GM23338 (cell line): ENCODE data around the gene PCDH1. TPM values are rescaled to one million over a fixed set of nuclear protein-coding genes. Genes with fewer than 3 reads are reported as not detected.

Source experiments
- ATAC-seq: fragments of 200-7000 bp; cut with Tn5 transposase; 3 replicates; pipeline ENCODE4 v1.9.1; 2020
- DNase-seq: peaks from one replicate; pipeline ENCODE4 v3.0.0-alpha.2; 2015; ENCODE audit warnings: low spot score
- H2AFZ ChIP-seq: fragments of 200-600 bp; sonication (generic); 2 replicates; pipeline ENCODE4 v1.8.0; 2016; ENCODE audit warnings: antibody characterized with exemption, mild to moderate bottlenecking, moderate library complexity
- H3F3A ChIP-seq: fragments of 200-600 bp; sonication (generic); replicated peaks from 2 replicates; pipeline ENCODE4 v1.8.0; 2017; ENCODE audit warnings: antibody characterized with exemption, mixed run types, low read depth
- H3K27ac ChIP-seq: fragments of 200-600 bp; sonication (generic); 2 replicates; pipeline ENCODE4 v1.6.1; 2016; ENCODE audit warnings: low read depth
- H3K27me3 ChIP-seq: fragments of 200-600 bp; sonication (generic); 2 replicates; pipeline ENCODE4 v1.8.0; 2016; ENCODE audit warnings: mild to moderate bottlenecking, mixed run types, moderate library complexity; ENCODE audit not compliant: insufficient read depth
- H3K36me3 ChIP-seq: fragments of 200-600 bp; sonication (generic); 2 replicates; pipeline ENCODE4 v1.8.0; 2016; ENCODE audit warnings: mild to moderate bottlenecking; ENCODE audit not compliant: insufficient read depth
- H3K4me1 ChIP-seq: fragments of 200-600 bp; sonication (generic); 2 replicates; pipeline ENCODE4 v1.8.0; 2016; ENCODE audit warnings: mild to moderate bottlenecking, moderate library complexity; ENCODE audit not compliant: insufficient read depth
- H3K4me2 ChIP-seq: fragments of 200-600 bp; sonication (generic); 2 replicates; pipeline ENCODE4 v1.7.1; 2017; ENCODE audit warnings: mixed run types
- H3K4me3 ChIP-seq: fragments of 200-600 bp; sonication (generic); 2 replicates; pipeline ENCODE4 v1.6.1; 2016; ENCODE audit warnings: mixed run types
- H3K79me2 ChIP-seq: fragments of 200-600 bp; sonication (generic); replicated peaks from 2 replicates; pipeline ENCODE4 v1.8.0; 2017; ENCODE audit warnings: mild to moderate bottlenecking; ENCODE audit not compliant: insufficient read depth
- H3K9me2 ChIP-seq: fragments of 200-600 bp; sonication (generic); 2 replicates; pipeline ENCODE4 v1.8.0; 2017; ENCODE audit not compliant: insufficient read depth
- H4K20me1 ChIP-seq: fragments of 200-600 bp; sonication (generic); replicated peaks from 2 replicates; pipeline ENCODE4 v1.8.0; 2017; ENCODE audit warnings: mild to moderate bottlenecking; ENCODE audit not compliant: insufficient read depth
- H3K27ac Mint-ChIP-seq: 2 replicates; pipeline ENCODE4 v1.8.0; 2020; ENCODE audit warnings: inconsistent platforms, mild to moderate bottlenecking, moderate library complexity, mixed read lengths
- H3K27me3 Mint-ChIP-seq: 3 replicates; pipeline ENCODE4 v1.8.0; 2022; ENCODE audit warnings: low read depth, mild to moderate bottlenecking, moderate library complexity, mixed read lengths, inconsistent platforms; ENCODE audit not compliant: insufficient read depth, poor library complexity
- H3K36me3 Mint-ChIP-seq: 3 replicates; pipeline ENCODE4 v1.8.0; 2021; ENCODE audit warnings: low read depth, mild to moderate bottlenecking, inconsistent platforms, moderate library complexity, mixed read lengths
- H3K4me1 Mint-ChIP-seq: 3 replicates; pipeline ENCODE4 v1.8.0; 2020; ENCODE audit warnings: mild to moderate bottlenecking, inconsistent platforms, mixed read lengths
- H3K4me3 Mint-ChIP-seq: 3 replicates; pipeline ENCODE4 v1.8.0; 2021; ENCODE audit warnings: moderate library complexity, mild to moderate bottlenecking, inconsistent platforms, mixed read lengths
- H3K9me3 Mint-ChIP-seq: 3 replicates; pipeline ENCODE4 v1.8.0; 2020; ENCODE audit warnings: moderate library complexity, mild to moderate bottlenecking, inconsistent platforms, mixed read lengths
- CREB1 ChIP-seq: fragments of 250-450 bp; sonication (Bioruptor Pico); IDR thresholded peaks from 2 replicates; pipeline ENCODE4 v1.5.0; 2020; ENCODE audit warnings: low read depth, mild to moderate bottlenecking, moderate library complexity
- EZH2 ChIP-seq: fragments of 200-600 bp; sonication (generic); IDR thresholded peaks from one replicate; pipeline ENCODE4 v1.8.0; 2017; ENCODE audit warnings: antibody characterized with exemption, mild to moderate bottlenecking, low read depth; ENCODE audit not compliant: unreplicated experiment
- JUNB ChIP-seq: IDR thresholded peaks from one replicate; pipeline ENCODE4 v1.6.1; 2016; ENCODE audit warnings: antibody characterized with exemption; ENCODE audit not compliant: unreplicated experiment
- NANOG ChIP-seq: IDR thresholded peaks from 2 replicates; pipeline ENCODE4 v1.6.1; 2016; ENCODE audit warnings: antibody characterized with exemption, borderline replicate concordance
- POLR2AphosphoS5 ChIP-seq: IDR thresholded peaks from 2 replicates; pipeline ENCODE4 v1.6.1; 2016; ENCODE audit warnings: antibody characterized with exemption, low read depth
- STAT1 ChIP-seq: IDR thresholded peaks from one replicate; pipeline ENCODE4 v1.6.1; 2016; ENCODE audit warnings: antibody characterized with exemption; ENCODE audit not compliant: unreplicated experiment
- ZNF114 ChIP-seq: fragments of 250-450 bp; sonication (Bioruptor Pico); IDR thresholded peaks from 2 replicates; pipeline ENCODE4 v1.5.0; 2020; ENCODE audit warnings: mild to moderate bottlenecking, moderate library complexity
- ZNF331 ChIP-seq: fragments of 250-450 bp; sonication (Bioruptor Pico); IDR thresholded peaks from 2 replicates; pipeline ENCODE4 v1.5.0; 2020; ENCODE audit warnings: low read depth, mild to moderate bottlenecking, moderate library complexity
- polyA plus RNA-seq: library from polyadenylated mRNA; unstranded; fragments of >200 nt; fragmentation: Nextera tagmentation; extraction: Ambion mirVana; gene quantifications from 2 replicates; pipeline ENCODE4 v1.2.1, GENCODE V29; 2016
- total RNA-seq: library from RNA; depleted of rRNA; stranded (reverse); fragments of >200 nt; shearing (Covaris generic); gene quantifications from 2 replicates; pipeline ENCODE4 v1.2.3, GENCODE V29; 2014
- TF ChIP-seq, protein P1 (sequence below): IDR thresholded peaks from 2 replicates; pipeline ENCODE4 v1.6.1; 2016; ENCODE audit warnings: antibody characterized with exemption
- TF ChIP-seq, protein P2 (sequence below), 2 experiments: fragments of 200-600 bp in 1 of 2; sonication (generic) in 1 of 2; conservative IDR thresholded peaks; 2 replicates each; pipeline versions ENCODE4 v1.5.1 to v1.6.1; 2016 to 2017; ENCODE audit warnings: antibody characterized with exemption in 2 of 2, low read depth in 2 of 2, mild to moderate bottlenecking in 2 of 2, moderate library complexity in 1 of 2
- TF ChIP-seq, protein P3 (sequence below): IDR thresholded peaks from one replicate; pipeline ENCODE4 v1.6.1; 2018; ENCODE audit warnings: antibody characterized with exemption; ENCODE audit not compliant: unreplicated experiment

Gene PCDH1
- total and polyA plus RNA-seq, 2 experiments from 2014 or later = 26.2 to 183 TPM

DNA sequence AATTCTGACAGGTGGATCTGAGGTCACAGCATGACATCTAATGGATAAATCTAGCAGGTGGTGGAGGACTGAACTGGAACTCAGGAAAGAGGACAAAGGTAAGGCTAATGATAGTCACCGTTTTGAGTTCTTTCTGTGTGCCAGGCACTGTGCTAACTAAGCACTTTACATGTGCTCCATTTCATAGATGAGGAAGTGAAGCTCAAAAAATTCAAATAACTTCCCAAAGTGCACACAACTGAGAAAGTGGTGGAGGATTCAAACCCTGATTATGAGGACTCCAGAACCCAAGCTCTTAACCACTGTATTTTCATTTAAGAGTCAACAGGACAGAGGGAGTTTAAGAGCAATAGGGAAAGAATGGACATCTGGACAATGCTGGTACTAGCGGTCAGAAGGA is 38.3 kb upstream of the PCDH1 start:
- Histone ChIP-seq H4K20me1 (no peaks in the 10 kb centered on the region), H3F3A (peaks cover 22% of the 10 kb centered on the region), H3K9me2 (no peaks in the 10 kb centered on the region), H3K27ac (no peak overlapping the region), H3K36me3 (no peaks in the 10 kb centered on the region), H3K27me3 (peaks cover 29% of the 10 kb centered on the region), H3K4me1 (peaks cover 22% of the 10 kb centered on the region), H3K4me3 (no peak overlapping the region), H2AFZ (no peak overlapping the region), H3K4me2 (no peak overlapping the region), H3K79me2 (no peaks in the 10 kb centered on the region)
- H3K4me3 Mint-ChIP-seq = no peak overlapping the region
- ATAC-seq = no peak
- H3K4me1 Mint-ChIP-seq = peaks cover 26% of the 10 kb centered on the region
- peaks cover 35% of the 10 kb centered on the region for H3K27me3 Mint-ChIP-seq
- no peaks in the 10 kb centered on the region for H3K9me3 Mint-ChIP-seq
- no peak overlapping the region for H3K27ac Mint-ChIP-seq
- DNase-seq = no peak
- H3K36me3 Mint-ChIP-seq = no peaks in the 10 kb centered on the region
- no peak for TF ChIP-seq ZNF114 (CRISPR knock-in tag)
- no peak for TF ChIP-seq NANOG
- TF ChIP-seq POLR2AphosphoS5 = no peak
- no peak for TF ChIP-seq STAT1
- TF ChIP-seq CREB1 (CRISPR knock-in tag) = no peak
- TF ChIP-seq, protein P1, sequence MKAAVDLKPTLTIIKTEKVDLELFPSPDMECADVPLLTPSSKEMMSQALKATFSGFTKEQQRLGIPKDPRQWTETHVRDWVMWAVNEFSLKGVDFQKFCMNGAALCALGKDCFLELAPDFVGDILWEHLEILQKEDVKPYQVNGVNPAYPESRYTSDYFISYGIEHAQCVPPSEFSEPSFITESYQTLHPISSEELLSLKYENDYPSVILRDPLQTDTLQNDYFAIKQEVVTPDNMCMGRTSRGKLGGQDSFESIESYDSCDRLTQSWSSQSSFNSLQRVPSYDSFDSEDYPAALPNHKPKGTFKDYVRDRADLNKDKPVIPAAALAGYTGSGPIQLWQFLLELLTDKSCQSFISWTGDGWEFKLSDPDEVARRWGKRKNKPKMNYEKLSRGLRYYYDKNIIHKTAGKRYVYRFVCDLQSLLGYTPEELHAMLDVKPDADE = no peak
- no peak for TF ChIP-seq JUNB
- no peak for TF ChIP-seq EZH2
- TF ChIP-seq, protein P2, sequence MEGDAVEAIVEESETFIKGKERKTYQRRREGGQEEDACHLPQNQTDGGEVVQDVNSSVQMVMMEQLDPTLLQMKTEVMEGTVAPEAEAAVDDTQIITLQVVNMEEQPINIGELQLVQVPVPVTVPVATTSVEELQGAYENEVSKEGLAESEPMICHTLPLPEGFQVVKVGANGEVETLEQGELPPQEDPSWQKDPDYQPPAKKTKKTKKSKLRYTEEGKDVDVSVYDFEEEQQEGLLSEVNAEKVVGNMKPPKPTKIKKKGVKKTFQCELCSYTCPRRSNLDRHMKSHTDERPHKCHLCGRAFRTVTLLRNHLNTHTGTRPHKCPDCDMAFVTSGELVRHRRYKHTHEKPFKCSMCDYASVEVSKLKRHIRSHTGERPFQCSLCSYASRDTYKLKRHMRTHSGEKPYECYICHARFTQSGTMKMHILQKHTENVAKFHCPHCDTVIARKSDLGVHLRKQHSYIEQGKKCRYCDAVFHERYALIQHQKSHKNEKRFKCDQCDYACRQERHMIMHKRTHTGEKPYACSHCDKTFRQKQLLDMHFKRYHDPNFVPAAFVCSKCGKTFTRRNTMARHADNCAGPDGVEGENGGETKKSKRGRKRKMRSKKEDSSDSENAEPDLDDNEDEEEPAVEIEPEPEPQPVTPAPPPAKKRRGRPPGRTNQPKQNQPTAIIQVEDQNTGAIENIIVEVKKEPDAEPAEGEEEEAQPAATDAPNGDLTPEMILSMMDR (conservative IDR thresholded peaks at IDR 0.05; ENCODE audit: low read depth in 2 of 2) = no peak
- TF ChIP-seq ZNF331 (CRISPR knock-in tag) = no peak
- TF ChIP-seq, protein P3, sequence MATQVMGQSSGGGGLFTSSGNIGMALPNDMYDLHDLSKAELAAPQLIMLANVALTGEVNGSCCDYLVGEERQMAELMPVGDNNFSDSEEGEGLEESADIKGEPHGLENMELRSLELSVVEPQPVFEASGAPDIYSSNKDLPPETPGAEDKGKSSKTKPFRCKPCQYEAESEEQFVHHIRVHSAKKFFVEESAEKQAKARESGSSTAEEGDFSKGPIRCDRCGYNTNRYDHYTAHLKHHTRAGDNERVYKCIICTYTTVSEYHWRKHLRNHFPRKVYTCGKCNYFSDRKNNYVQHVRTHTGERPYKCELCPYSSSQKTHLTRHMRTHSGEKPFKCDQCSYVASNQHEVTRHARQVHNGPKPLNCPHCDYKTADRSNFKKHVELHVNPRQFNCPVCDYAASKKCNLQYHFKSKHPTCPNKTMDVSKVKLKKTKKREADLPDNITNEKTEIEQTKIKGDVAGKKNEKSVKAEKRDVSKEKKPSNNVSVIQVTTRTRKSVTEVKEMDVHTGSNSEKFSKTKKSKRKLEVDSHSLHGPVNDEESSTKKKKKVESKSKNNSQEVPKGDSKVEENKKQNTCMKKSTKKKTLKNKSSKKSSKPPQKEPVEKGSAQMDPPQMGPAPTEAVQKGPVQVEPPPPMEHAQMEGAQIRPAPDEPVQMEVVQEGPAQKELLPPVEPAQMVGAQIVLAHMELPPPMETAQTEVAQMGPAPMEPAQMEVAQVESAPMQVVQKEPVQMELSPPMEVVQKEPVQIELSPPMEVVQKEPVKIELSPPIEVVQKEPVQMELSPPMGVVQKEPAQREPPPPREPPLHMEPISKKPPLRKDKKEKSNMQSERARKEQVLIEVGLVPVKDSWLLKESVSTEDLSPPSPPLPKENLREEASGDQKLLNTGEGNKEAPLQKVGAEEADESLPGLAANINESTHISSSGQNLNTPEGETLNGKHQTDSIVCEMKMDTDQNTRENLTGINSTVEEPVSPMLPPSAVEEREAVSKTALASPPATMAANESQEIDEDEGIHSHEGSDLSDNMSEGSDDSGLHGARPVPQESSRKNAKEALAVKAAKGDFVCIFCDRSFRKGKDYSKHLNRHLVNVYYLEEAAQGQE = no peak
